Activated gamma-delta T cell treated with anti-CD3 and anti-CD28 coated beads, Interleukin-2, amount 50 U/mL, for 16 hours (primary cell): Measurements from ENCODE around the gene C10orf105.

ENCODE experiments used
- DNase-seq: peaks from one replicate; pipeline ENCODE4 v3.0.0-alpha.2; 2020; ENCODE audit warnings: low read depth

The C10orf105 gene

DNA sequence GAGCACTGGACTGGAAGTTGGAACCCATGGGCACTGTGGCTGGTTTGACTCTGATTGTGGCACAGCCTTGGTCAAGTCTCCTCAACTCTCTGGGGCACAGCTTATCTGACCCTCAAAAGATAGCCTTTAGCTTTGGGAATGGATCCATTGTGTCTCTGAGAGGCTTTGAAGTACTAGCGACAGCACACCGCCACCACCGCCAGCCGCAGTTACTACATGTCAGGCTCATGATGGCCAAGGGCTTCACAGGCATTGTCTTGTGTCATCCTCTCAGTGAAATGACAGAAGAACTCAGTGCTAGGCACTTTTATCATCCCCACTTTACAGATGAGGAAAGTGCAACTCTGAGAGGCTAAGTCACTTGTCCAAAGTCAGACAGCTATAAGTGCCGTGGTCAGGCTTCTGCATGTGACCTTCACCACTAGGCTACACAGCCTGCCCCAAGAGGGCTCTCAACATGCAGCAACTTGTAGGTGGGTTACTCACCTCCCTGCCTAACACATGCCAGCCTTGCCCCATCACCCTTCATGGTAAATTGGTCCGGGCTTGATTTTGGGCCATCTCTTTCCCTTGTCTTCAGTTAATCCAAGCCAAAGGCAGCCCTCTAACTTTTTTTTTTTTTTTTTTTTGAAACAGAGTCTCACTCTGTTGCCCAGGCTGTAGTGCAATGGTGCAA is 44.1 kb downstream of the C10orf105 start:
- DNase-seq = no peak

DNA sequence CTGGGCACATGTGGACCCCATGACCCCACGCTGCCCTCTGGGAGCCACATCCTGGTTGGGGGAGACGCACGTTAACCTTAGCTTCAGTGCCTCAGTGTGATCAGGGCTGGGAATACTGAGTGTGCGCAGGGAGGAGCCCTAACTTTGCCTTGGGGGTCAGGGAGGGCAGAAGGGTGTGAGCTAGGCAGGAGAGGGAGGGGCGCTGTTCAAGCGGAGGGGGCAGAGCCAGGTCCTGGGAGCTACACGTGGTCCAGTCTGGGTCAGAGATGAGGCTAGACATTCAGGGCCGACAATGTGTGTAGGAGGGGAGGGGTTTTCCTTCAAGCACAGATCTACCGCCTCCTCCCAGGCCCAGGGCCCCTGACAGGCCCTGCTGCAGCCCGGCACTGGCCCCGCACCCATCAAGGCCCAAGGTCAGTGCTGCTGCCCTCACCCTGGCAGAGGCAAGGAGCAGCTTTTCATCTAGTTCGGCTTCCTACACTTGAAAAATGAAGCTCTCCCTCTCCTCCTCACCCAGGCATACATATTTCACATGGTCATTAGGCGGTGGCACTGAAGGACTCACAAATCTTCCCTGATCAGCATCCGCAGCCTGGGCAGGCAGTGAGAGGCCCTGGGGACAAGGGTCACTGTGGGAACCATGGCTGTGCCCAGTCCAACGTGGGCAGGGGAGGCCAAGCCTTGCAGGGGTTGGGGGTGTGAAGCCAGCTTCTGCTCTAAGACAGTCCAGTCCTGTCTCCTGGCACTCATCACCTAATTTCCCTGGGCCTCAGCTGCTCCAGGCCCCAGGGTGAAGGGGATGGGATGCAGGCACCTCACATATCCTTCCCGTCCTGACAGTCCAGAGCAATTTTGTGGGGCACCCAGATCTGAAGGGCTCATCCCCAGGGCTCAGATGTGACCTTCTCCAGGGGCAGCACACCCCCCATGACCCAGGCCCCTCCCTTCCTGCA is 47.3 kb downstream of the C10orf105 start:
- no peak for DNase-seq

DNA sequence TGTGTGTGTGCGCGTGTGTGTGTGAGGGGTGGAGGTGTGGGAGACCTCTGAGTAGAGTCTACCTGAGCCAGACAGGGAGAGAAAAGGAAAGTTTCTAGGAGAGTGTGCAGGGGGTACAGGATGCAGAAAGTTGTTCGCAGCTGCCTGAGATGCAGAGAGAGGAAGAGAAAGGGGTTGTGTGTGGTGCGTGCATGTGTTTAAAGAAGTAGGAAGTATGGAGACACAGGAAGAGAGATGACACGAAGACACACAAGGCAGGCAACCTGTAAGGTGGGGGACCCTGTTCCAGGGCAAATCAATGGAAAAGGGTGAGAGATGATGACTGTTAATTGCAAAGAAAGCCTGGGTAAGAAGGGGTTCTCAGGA is 52.2 kb downstream of the C10orf105 start:
- no peak for DNase-seq

DNA sequence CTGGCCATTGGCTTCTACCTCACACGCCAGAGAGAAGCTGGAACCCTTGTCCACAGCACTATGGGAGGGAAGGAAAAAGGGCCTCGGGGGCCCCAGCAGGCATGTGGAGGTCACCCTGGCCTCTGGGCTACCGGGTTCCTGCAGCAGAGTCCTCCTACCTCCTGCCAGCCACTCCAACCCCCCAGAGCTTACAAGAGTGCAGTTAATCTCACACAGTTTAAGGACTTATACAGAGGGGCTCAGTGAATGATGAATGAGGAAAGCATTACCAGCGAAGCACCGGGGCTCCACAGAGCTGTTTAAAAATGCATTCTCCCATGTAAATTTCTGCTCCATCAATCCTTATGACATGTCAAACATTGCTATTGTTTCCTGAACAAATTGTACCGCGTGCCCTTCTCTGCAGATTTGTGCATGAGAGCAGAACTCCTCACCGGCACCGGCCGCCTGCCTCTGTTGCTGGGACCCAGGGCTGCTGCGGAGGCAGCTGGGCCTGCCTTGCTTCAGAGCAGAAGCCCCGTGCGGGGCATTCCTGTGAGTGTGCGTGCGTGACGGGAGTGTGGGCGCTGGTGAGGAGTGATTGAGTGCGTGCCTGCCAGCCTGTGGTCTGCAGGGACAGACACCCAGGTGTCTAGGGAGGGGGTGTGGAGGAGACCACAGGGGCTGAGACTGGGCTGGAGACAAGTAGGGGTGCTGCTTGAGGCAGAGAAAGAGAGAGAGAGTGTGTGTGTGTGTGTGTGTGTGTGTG is 52.8 kb downstream of the C10orf105 start:
- DNase-seq = no peak

DNA sequence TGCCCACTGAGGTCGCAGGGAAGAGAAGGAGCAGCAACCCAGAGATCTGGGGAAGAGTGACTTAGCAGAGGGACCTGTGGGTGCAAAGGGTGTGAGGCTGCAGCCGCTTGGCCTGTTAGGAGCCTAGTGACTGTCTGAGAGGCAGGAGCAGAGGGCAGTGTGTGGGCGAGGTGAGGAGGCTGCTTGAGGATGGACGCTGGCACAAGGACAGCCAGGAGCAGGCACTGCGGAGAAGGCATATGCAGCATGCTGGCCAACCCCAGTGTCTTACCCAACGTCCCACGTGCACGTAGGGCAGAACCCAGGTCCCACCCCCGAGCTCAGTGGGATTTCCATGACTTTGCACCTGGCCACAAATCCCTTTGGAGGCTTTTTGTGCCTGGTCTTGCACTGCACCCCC is 54.1 kb downstream of the C10orf105 start:
- DNase-seq = no peak

DNA sequence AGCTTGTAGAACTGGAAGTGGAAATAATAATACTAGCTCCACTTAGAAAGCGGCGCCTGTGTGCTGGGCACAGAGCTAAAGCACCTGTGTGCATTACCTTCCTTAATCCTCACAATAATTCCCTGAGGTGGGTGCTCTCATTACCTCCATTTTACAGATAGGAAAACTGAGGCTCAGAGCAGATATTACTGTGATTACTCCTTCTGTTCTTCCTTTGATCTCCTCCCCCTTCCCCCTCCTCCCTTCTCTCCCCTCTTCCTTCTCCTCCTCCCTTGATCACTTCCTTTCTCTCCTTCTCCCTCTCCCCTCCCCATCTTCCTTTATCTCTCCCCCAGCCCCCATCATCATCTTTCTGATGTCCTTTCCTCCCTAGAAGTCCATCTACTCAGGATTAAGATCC is 55.0 kb downstream of the C10orf105 start:
- DNase-seq = no peak

DNA sequence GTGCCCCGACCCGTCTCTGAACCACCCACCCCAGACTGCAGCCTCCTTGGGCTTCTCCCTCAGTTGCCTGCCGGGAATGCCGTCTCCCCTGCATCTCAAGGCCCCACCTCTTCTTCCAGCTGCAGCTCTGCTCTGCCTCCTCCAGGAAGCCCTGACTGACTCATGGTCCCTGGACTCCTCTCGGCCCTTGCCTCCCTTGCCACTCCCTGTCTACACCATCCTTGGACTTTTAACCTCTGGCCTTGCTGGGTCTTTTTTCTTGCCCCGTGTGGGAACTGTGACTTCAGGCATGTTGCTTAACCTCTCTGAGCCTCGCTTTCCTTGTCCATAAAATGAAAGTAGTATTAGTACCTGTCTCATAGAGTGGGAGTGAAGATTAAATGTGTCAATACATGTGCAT is 56.3 kb downstream of the C10orf105 start:
- no peak for DNase-seq

DNA sequence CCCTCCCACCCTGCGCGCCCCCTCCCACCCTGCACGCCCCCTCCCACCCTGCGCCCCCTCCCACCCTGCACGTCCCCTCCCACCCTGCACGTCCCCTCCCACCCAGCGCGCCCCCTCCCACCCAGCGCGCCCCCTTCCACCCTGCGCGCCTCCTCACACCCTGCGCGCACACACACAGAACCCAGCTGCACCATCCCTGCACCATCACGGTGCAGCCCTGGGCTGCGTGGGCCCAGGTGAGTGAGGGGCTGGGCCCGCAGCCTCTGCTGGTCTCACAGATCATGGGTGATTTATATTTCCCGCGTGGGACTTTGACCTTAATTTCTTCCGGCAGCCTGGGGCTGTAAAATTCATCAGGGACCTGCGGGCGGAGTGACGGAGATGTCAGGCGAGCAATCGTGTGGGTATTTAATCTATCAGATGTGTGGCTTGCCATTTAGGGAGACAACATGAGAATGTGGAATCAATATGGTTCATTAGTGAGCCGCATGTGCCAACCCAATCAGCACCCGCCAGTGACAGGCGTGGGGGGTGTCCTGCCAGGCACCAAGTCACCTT is 57.7 kb downstream of the C10orf105 start:
- no peak for DNase-seq
